GM19043 (cell line): ENCODE measurements around the gene NDE1.
"Not testable (repeated sequence)": the region's sequence is repeated elsewhere in the genome, so short reads cannot be mapped to it uniquely, and the experiment has no call there.

Experiments used
- ATAC-seq: cut with Tn5 transposase; IDR thresholded peaks from one replicate; pipeline ENCODE4 v1.9.1; 2021; ENCODE audit warnings: low read depth; ENCODE audit not compliant: unreplicated experiment

The NDE1 gene, protein sequence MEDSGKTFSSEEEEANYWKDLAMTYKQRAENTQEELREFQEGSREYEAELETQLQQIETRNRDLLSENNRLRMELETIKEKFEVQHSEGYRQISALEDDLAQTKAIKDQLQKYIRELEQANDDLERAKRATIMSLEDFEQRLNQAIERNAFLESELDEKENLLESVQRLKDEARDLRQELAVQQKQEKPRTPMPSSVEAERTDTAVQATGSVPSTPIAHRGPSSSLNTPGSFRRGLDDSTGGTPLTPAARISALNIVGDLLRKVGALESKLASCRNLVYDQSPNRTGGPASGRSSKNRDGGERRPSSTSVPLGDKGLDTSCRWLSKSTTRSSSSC

GRCh38 chr16:15650019-15650697 is at the start of gene NDE1:
Gene NDE1 (plus strand): TSS chr16:15650245. CDS start chr16:15664779, 14,534 bp downstream.
- ATAC-seq = peak; percentile 73

DNA sequence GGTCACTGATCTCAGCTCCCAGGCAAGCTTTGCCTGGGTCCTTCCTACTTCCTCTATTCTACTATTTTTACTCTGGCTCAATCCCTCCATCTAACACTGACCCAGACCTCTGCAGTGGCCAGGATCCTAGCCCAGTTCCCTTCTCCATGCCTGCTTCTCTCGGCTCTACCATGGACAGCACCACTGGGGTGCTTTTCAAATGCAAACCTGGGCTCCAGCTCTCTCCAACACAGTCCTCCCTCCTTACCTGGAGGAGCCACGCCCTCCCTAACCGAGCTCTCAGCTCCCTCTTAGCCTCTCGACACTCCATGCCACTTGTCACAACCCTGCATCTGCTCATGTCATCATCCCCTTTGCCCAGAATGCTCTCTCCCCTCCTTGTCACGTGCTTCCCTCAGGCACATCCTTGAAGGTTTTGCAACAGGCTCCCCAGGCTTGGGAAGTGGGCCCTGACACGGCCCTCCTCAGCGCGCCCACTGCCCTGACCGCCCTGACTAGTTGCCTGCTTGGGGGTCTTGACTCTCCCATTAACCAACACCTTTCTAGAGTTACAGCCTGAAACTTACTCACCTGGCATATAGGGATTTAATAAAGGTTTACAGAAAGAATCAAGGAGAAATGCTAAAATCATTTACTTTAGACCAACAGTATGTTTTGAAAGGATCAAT is 48.7 kb upstream of the NDE1 start:
- no peak for ATAC-seq

GRCh38 chr16:15602285-15603044 is 47.6 kb upstream of the NDE1 start:
- ATAC-seq = no peak

DNA sequence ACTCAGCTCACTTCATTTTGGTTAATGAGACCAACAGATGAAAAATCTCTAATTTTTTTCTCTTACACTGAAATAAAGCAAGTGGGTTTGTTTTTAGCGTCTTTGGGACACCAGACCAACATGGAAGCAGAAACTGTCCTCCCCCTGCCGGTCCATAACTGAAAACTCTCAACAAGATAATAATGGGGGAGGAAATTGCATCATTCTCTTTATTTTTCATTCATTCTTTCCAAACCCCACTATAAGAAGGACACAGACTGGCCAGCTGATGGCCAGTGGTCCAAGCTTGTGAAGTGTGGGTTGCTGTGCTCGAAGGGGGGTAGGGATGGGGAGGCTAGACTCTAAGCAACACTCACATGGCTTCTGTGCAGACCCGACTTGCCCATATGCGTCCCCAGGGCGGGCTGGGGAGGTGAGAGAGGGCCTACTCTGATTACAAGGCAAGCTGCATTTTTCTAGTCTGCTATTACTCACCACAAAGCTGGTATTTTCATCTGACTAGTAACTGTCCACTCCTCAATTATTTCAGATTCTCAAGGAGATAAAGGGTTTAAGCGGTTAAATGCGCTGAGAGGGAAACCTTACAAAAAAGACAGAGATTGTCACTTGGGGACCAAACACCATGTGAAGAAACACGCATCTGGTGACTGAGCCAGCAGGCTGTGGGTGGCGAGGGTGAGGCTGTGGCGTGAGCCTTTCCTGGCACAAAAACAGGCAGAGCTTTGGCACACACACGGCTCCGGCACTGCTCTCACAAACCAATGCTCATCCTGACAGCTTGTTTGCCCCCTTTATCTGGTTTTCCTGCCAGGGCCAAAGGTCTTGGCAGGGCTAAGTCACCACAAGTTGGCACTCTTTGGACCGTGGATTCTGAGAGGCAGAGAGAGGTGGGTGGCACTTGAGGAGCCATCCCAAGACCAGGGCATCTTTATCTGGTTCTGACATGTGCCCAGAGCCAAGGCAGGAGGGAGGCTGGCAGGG is 45.3 kb upstream of the NDE1 start:
- ATAC-seq = no peak

- ATAC-seq = no peak
These were observed 44.1 kb upstream of the NDE1 start for GRCh38 chr16:15605839-15606517.

DNA sequence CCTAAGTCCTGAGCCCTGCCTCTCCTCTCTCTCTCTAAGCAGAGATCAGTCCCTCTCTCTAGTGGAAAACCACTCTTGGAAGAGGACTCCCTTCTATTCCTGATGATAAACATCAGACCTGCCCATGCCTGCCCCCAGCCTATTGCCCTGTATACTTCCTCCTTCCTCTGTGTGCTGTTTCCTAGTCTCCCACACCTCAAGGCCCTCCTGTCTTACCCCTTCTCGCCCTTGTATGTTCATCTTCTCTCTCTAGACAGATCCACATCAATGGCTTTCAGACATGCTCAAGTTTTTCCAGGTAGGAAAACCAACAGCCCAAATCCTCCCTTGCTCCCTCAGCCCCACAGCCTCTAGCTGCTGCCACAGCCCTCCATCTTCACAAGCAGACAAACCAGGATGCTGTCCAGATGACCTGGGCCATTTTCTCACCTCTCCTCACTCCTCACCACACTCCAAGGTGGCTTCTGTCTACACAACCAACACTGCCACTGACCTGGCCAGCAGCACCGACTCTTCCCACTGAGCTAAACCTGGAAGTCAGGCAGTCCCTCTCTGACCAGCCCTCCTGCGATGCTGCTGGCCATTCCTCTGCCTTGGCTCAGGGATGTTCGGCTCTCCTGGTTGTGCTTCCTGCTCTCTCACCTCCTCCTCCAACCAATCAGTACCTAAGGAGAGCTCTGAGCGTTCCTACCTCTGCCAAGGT is 43.4 kb upstream of the NDE1 start:
- ATAC-seq = no peak

- ATAC-seq = not testable (repeated sequence)
These were observed 42.8 kb upstream of the NDE1 start for GRCh38 chr16:15607221-15607699.

GRCh38 chr16:15607700-15608396 is 42.2 kb upstream of the NDE1 start:
- ATAC-seq = no peak

GRCh38 chr16:15608398-15609285 is 41.4 kb upstream of the NDE1 start:
- no peak for ATAC-seq

GRCh38 chr16:15609286-15609649 is 40.8 kb upstream of the NDE1 start:
- ATAC-seq = no peak

- no peak for ATAC-seq
These were observed 39.6 kb upstream of the NDE1 start for GRCh38 chr16:15610369-15610871.

DNA sequence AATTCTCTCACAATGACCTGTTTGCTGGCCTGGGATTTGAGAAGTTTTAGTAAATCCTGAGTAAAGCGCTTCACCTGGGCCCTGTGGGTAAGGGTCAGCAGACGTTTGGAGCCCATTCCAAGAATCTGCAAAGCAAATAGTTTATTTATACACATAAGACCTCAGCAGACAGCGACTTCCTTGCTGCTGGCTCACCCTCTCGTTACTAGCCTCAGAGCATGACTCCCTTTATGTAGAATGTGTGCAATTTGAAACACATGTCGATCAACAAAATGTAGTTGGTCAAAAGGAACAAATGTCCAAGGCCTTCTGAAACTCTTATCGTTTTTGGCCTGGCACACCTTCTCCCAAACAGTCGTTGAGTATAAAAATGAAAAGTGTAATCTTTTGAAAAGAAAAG is 38.4 kb upstream of the NDE1 start:
- no peak for ATAC-seq

DNA sequence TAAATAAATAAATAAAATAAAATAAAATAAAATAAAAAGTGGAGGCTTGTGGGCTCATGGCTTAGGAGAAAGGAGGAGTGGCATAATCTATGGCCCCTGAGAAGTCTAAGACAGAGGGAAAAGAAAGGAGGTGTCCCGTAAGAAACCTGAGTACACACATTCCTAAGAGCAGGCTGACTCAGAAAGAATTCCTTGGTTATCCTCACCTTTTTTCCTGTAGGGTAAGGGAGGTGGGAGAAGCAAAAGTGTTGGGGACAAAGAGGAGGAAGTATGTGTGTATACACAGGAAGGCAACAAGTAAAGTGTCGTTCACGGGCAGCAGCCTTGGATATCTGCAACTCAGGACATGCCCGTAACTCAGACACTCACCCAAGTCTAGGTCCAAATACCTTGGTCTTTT is 36.4 kb upstream of the NDE1 start:
- ATAC-seq = no peak

- no peak for ATAC-seq
These were observed 34.0 kb upstream of the NDE1 start for GRCh38 chr16:15616012-15616411.

GRCh38 chr16:15616475-15617165 is 33.4 kb upstream of the NDE1 start:
- ATAC-seq = no peak

DNA sequence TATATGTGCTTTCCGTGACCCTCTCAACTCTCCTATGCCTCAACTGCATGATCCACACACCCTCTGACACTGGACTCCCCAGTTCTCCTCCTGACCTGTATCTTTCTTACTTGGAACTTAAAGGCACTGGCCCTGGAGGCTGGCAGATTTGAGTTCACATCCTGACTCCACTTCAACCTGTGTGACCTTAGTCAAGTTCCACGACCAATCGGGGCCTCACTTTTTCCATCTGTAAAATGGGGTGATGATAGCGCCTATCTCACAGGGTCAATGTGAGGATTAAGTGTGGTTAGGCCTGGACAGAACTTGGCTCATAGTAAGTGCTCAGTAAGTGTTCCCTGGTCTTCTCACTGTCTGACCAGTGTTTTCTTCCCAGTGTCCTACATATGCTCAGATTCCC is 32.1 kb upstream of the NDE1 start:
- no peak for ATAC-seq
